Thyroid gland (tissue), 4 donors: ENCODE results near the gene NEK2. TPM values are rescaled to one million over a fixed set of nuclear protein-coding genes. Genes with fewer than 3 reads are reported as not detected.

Experiments used
- DNase-seq, 2 donors: peaks; one replicate each; pipeline ENCODE4 v3.0.0-alpha.2; 2019
- H3K27ac ChIP-seq, 3 donors: fragments of 200-600 bp; sonication (generic); 1 replicate in 2 of 3; 2 replicates in 1 of 3; pipeline ENCODE4 v1.5.1; 2016 to 2019; ENCODE audit warnings: mild to moderate bottlenecking in 1 of 3, moderate library complexity in 1 of 3
- H3K27me3 ChIP-seq: fragments of 200-600 bp; sonication (generic); one replicate; pipeline ENCODE4 v1.5.1; 2019
- H3K36me3 ChIP-seq, 2 donors: fragments of 200-600 bp; sonication (generic); one replicate each; pipeline ENCODE4 v1.5.1; 2016 to 2019
- H3K4me1 ChIP-seq, 2 donors: fragments of 200-600 bp; sonication (generic); one replicate each; pipeline ENCODE4 v1.5.1; 2017 to 2019
- H3K4me3 ChIP-seq, 3 donors: fragments of 200-600 bp; sonication (generic); replicated peaks in 1 of 3; 1 replicate in 2 of 3; 2 replicates in 1 of 3; pipeline ENCODE4 v1.5.1; 2016; ENCODE audit warnings: mild to moderate bottlenecking in 1 of 3
- H3K9me3 ChIP-seq: fragments of 200-600 bp; sonication (generic); one replicate; pipeline ENCODE4 v1.5.1; 2017
- CTCF ChIP-seq, 6 experiments: fragments of 200-600 bp in 3 of 6; fragments of 450-650 bp in 3 of 6; sonication (generic) in 3 of 6; IDR thresholded peaks; one replicate each; pipeline ENCODE4 v1.5.1; 2016 to 2019; ENCODE audit warnings: antibody characterized with exemption in 6 of 6, mild to moderate bottlenecking in 2 of 6, inconsistent platforms in 1 of 6, moderate library complexity in 1 of 6
- POLR2A ChIP-seq, 2 donors: fragments of 450-650 bp; IDR thresholded peaks; one replicate each; pipeline ENCODE4 v1.6.1; 2017; ENCODE audit warnings: antibody characterized with exemption in 2 of 2, mild to moderate bottlenecking in 2 of 2, moderate library complexity in 1 of 2
- WGBS, 2 donors: methylation state at CpG; one replicate each; pipeline ENCODE4 v1.1.5; 2017; 5-methylcytosine and 5-hydroxymethylcytosine counted together
- intact Hi-C: fragments of 100-400 bp; cut with DNase I; formaldehyde crosslinking; loops from one replicate; pipeline ENCODE4 v1.15.1; 2023
- total RNA-seq, 4 donors: library from RNA; depleted of rRNA; stranded (reverse); fragments of >200 nt; gene quantifications; one replicate each; pipeline ENCODE4 v1.2.3, GENCODE V29; 2016

Gene NEK2
- total RNA-seq, 4 donors from 2014 or later, result 0.11 to 2.4 (median 0.40) TPM; not detected in 1

- H3K27ac ChIP-seq, result no peak overlapping the region
- TF ChIP-seq CTCF (IDR thresholded peaks at IDR 0.05), result no peak
- peaks cover 7 to 13% of the 10 kb centered on the region in 2 donors for H3K4me1 ChIP-seq
- no peaks in the 10 kb centered on the region for H3K27me3 ChIP-seq
- intact Hi-C loops, result no loop called here
- H3K4me3 ChIP-seq, result no peak overlapping the region
- no peak for DNase-seq
- H3K36me3 ChIP-seq, result no peaks in the 10 kb centered on the region
- no peaks in the 10 kb centered on the region for H3K9me3 ChIP-seq
- 81 to 87% methylated on average over 2 of the region's 2 CpGs for WGBS, 2 donors
These were observed 30.8 kb downstream of the NEK2 start for GRCh38 chr1:211644653-211645052.

DNA sequence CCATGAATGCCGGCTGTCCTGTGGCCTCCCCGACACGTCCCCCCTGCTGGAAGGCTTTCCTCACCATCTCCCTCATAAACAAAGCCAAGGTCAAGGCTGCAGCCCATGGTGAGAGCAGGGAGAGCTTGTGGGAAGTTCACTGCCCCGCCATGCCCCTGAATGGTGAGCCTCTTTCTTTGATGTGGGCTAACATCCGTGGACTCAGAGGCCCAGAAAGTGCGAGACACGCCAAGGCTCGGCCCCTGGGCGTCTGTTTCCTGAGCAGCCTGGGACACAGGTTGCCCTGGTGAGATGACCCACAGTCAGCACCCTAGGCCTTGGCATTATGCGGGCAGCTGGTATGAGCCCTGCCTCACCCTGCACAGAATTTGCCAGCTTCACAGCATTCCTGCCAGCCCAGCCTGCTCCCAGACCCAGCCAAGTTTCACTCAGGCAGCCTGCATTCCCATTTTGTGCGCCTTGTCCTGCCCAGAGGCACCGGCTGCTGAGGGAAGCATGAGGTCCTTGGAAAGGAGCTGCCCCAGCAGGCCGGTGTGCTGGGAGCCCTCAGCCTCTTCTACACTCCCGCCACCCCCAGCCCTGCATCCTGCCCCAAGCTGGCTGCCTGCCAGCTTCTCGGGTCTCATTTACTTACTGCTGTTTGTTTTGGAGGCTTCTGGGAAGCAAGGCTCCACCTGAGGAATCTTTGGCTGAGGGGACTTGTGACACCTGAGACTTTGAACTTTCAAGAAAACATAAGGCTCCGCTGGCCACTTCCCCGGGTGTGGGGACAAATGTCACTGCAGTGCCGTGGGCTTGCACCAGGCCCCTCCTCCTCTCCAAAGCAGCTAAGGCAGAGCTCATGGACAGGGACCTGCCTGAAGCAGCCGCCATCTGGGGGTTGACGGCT lies 31.9 kb downstream of the NEK2 start:
- Histone ChIP-seq H3K27me3 (no peaks in the 10 kb centered on the region), H3K4me3 (no peak overlapping the region), H3K27ac (peak overlapping the region; percentile 36 to 70 (median 50)), H3K36me3 (no peaks in the 10 kb centered on the region), H3K4me1 (peaks cover 7 to 13% of the 10 kb centered on the region in 2 donors), H3K9me3 (no peaks in the 10 kb centered on the region)
- 38 to 53% methylated on average over 16 to 17 of the region's 20 CpGs for WGBS, 2 donors
- DNase-seq, result peak; percentile 90 to 91
- TF ChIP-seq POLR2A (IDR thresholded peaks at IDR 0.05), result no peak
- TF ChIP-seq CTCF (IDR thresholded peaks at IDR 0.05), result peak in 1 of 6 experiments; percentile 8
- intact Hi-C loops, result no loop called here

GRCh38 chr1:211642870-211643269 lies 32.6 kb downstream of the NEK2 start:
- H3K36me3 ChIP-seq, result no peaks in the 10 kb centered on the region
- 95 to 97% methylated on average over 4 of the region's 4 CpGs for WGBS, 2 donors
- H3K27me3 ChIP-seq, result no peaks in the 10 kb centered on the region
- DNase-seq, result no peak
- no peak for TF ChIP-seq POLR2A (IDR thresholded peaks at IDR 0.05)
- TF ChIP-seq CTCF (IDR thresholded peaks at IDR 0.05), result no peak
- H3K9me3 ChIP-seq, result no peaks in the 10 kb centered on the region
- H3K4me3 ChIP-seq, result no peak overlapping the region
- intact Hi-C loops, result no loop called here
- peaks cover 7 to 13% of the 10 kb centered on the region in 2 donors for H3K4me1 ChIP-seq
- no peak overlapping the region for H3K27ac ChIP-seq

GRCh38 chr1:211641942-211642341 lies 33.5 kb downstream of the NEK2 start:
- no peak for TF ChIP-seq CTCF (IDR thresholded peaks at IDR 0.05)
- no peak for TF ChIP-seq POLR2A (IDR thresholded peaks at IDR 0.05)
- Histone ChIP-seq H3K27ac (no peak overlapping the region), H3K4me1 (peaks cover 7 to 13% of the 10 kb centered on the region in 2 donors), H3K27me3 (no peaks in the 10 kb centered on the region), H3K36me3 (no peaks in the 10 kb centered on the region), H3K4me3 (no peak overlapping the region), H3K9me3 (no peaks in the 10 kb centered on the region)
- intact Hi-C loops, result no loop called here
- no peak for DNase-seq
- 97 to 100% methylated on average over 2 of the region's 2 CpGs for WGBS, 2 donors
